SK-N-SH (cell line): ENCODE results near the gene SSNA1. TPM values are rescaled to one million over a fixed set of nuclear protein-coding genes. Genes with fewer than 3 reads are reported as not detected.

ENCODE experiments used
- CTCF ChIA-PET: fragments of 300-600, 350-600 bp; formaldehyde crosslinking; extraction: SDS; loops from one replicate; lab custom pipeline; 2021; lab: Yijun Ruan, JAX
- POLR2A ChIA-PET: fragments of 350-600 bp; sonication (Branson Sonifier 250); formaldehyde crosslinking; extraction: SDS; loops from one replicate; lab custom pipeline; 2020; ENCODE audit warnings: antibody characterized with exemption, inconsistent platforms; lab: Yijun Ruan, JAX
- DNase-seq: peaks from one replicate; pipeline ENCODE4 v3.0.0; 2012
- H2AFZ ChIP-seq: fragments of 200-600 bp; sonication (generic); 2 replicates; pipeline ENCODE4 v1.8.1; 2016; ENCODE audit warnings: antibody characterized with exemption, mild to moderate bottlenecking, low read depth
- H3F3A ChIP-seq: fragments of 200-600 bp; sonication (generic); replicated peaks from 2 replicates; pipeline ENCODE3; 2016; ENCODE audit warnings: antibody characterized with exemption, mild to moderate bottlenecking; ENCODE audit not compliant: insufficient read depth
- H3K27ac ChIP-seq, 2 experiments: fragments of 200-500 bp in 1 of 2; fragments of 200-600 bp in 1 of 2; sonication (Bioruptor generic) in 1 of 2; sonication (generic), shearing (Covaris generic) in 1 of 2; 2 replicates each; pipeline versions ENCODE4 v1.5.1 to v1.6.1; 2014 to 2016; ENCODE audit warnings: low read depth in 2 of 2, inconsistent platforms in 1 of 2, low read length in 1 of 2, mild to moderate bottlenecking in 1 of 2, mixed read lengths in 1 of 2
- H3K27me3 ChIP-seq: fragments of 200-600 bp; sonication (generic), shearing (Covaris generic); 2 replicates; pipeline ENCODE4 v1.6.1; 2016; ENCODE audit warnings: mixed run types; ENCODE audit not compliant: insufficient read depth
- H3K36me3 ChIP-seq, 2 experiments: fragments of 200-500 bp in 1 of 2; fragments of 200-600 bp in 1 of 2; sonication (Bioruptor generic) in 1 of 2; sonication (generic) in 1 of 2; replicated peaks in 1 of 2; 2 replicates each; pipeline versions ENCODE3 to v1.5.1; 2014 to 2016; ENCODE audit warnings: low read length in 1 of 2, mild to moderate bottlenecking in 1 of 2; ENCODE audit not compliant: insufficient read depth in 2 of 2, control insufficient read depth in 1 of 2
- H3K4me1 ChIP-seq, 2 experiments: fragments of 200-500 bp in 1 of 2; fragments of 200-600 bp in 1 of 2; sonication (Bioruptor generic) in 1 of 2; sonication (generic), shearing (Covaris generic) in 1 of 2; 2 replicates each; pipeline versions ENCODE4 v1.5.1 to v1.6.1; 2014 to 2016; ENCODE audit warnings: low read depth in 1 of 2, low read length in 1 of 2, mixed run types in 1 of 2; ENCODE audit not compliant: insufficient read depth in 2 of 2, control insufficient read depth in 1 of 2
- H3K4me2 ChIP-seq: fragments of 200-600 bp; sonication (generic), shearing (Covaris generic); 2 replicates; pipeline ENCODE4 v1.6.1; 2017; ENCODE audit warnings: mixed run types
- H3K4me3 ChIP-seq, 2 experiments: fragments of 200-500 bp in 1 of 2; fragments of 200-600 bp in 1 of 2; sonication (Bioruptor generic) in 1 of 2; sonication (generic), shearing (Covaris generic) in 1 of 2; 2 replicates each; pipeline versions ENCODE4 v1.5.1 to v1.8.1; 2014 to 2016; ENCODE audit warnings: low read depth in 2 of 2, inconsistent platforms in 1 of 2, low read length in 1 of 2, mild to moderate bottlenecking in 1 of 2, mixed read lengths in 1 of 2, moderate library complexity in 1 of 2
- H3K79me2 ChIP-seq: fragments of 200-600 bp; sonication (generic); 2 replicates; pipeline ENCODE4 v1.8.1; 2017; ENCODE audit warnings: mild to moderate bottlenecking; ENCODE audit not compliant: insufficient read depth
- H3K9ac ChIP-seq: fragments of 200-600 bp; sonication (generic); 2 replicates; pipeline ENCODE4 v1.6.1; 2017; ENCODE audit warnings: mixed run types
- H3K9me2 ChIP-seq: fragments of 200-600 bp; sonication (generic); 2 replicates; pipeline ENCODE4 v1.6.1; 2017; ENCODE audit warnings: mixed run types
- H3K9me3 ChIP-seq: fragments of 200-600 bp; sonication (generic); 2 replicates; pipeline ENCODE4 v1.6.1; 2017; ENCODE audit warnings: mixed run types, mild to moderate bottlenecking, moderate library complexity
- H4K20me1 ChIP-seq: fragments of 200-600 bp; sonication (generic); 2 replicates; pipeline ENCODE4 v1.6.1; 2017; ENCODE audit warnings: mild to moderate bottlenecking, mixed run types; ENCODE audit not compliant: insufficient read depth
- CHD2 ChIP-seq: fragments of 150-350 bp; IDR thresholded peaks from 2 replicates; pipeline ENCODE4 v1.6.1; 2018; ENCODE audit warnings: low read length; ENCODE audit not compliant: partially characterized antibody
- ELF1 ChIP-seq: IDR thresholded peaks from 2 replicates; pipeline ENCODE4 v1.4.0; 2012
- EP300 ChIP-seq, 2 experiments: IDR thresholded peaks; 2 replicates each; pipeline versions ENCODE4 v1.4.0 to v1.6.1; 2012; ENCODE audit warnings: borderline replicate concordance in 1 of 2, low read depth in 1 of 2, low read length in 1 of 2
- FOXJ3 ChIP-seq: sonication (generic); formaldehyde crosslinking; IDR thresholded peaks from 2 replicates; pipeline ENCODE4 v1.5.1; 2020; ENCODE audit warnings: mild to moderate bottlenecking, missing genetic modification reagents
- FOXM1 ChIP-seq: IDR thresholded peaks from 2 replicates; pipeline ENCODE4 v1.4.0; 2012; ENCODE audit warnings: low read depth, mild to moderate bottlenecking
- NFIC ChIP-seq: IDR thresholded peaks from 2 replicates; pipeline ENCODE4 v1.4.0; 2012; ENCODE audit warnings: borderline replicate concordance
- POLR2AphosphoS5 ChIP-seq: IDR thresholded peaks from 2 replicates; pipeline ENCODE4 v1.6.1; 2012; ENCODE audit warnings: low read depth, low read length
- RAD21 ChIP-seq: IDR thresholded peaks from 2 replicates; pipeline ENCODE4 v1.6.1; 2012; ENCODE audit warnings: mild to moderate bottlenecking, low read length
- RFX5 ChIP-seq: IDR thresholded peaks from 2 replicates; pipeline ENCODE4 v1.6.1; 2012; ENCODE audit warnings: mild to moderate bottlenecking, improper control_type of control experiment, low read length
- RXRA ChIP-seq: IDR thresholded peaks from 2 replicates; pipeline ENCODE4 v1.4.0; 2012; ENCODE audit warnings: low read depth, mild to moderate bottlenecking, borderline replicate concordance
- SIN3A ChIP-seq: IDR thresholded peaks from 2 replicates; pipeline ENCODE4 v1.6.1; 2012; ENCODE audit warnings: low read depth, mild to moderate bottlenecking, low read length, moderate library complexity, borderline replicate concordance
- TAF1 ChIP-seq: IDR thresholded peaks from 2 replicates; pipeline ENCODE4 v1.6.1; 2012; ENCODE audit warnings: low read depth, mild to moderate bottlenecking, low read length, moderate library complexity, borderline replicate concordance
- WGBS: methylation state at CpG from one replicate; pipeline ENCODE4 v1.1.6; 2017; ENCODE audit warnings: low lambda C conversion rate; 5-methylcytosine and 5-hydroxymethylcytosine counted together
- polyA plus RNA-seq, 3 experiments: library from polyadenylated mRNA; depleted of rRNA; stranded (reverse); fragments of >200 nt; gene quantifications; 2 replicates each; pipeline ENCODE4 v1.2.3, GENCODE V29; 2012
- TF ChIP-seq, protein P1 (sequence below): IDR thresholded peaks from 2 replicates; pipeline ENCODE4 v1.4.0; 2012; ENCODE audit warnings: low read depth
- TF ChIP-seq, protein P2 (sequence below): fragments of 150-350 bp; IDR thresholded peaks from 2 replicates; pipeline ENCODE4 v1.6.1; 2017; ENCODE audit warnings: antibody characterized with exemption, low read length, low read depth, borderline replicate concordance

Gene SSNA1
- polyA plus RNA-seq, 1 of the 3 experiments (the other 2 are of a cell fraction), result 124 TPM

DNA sequence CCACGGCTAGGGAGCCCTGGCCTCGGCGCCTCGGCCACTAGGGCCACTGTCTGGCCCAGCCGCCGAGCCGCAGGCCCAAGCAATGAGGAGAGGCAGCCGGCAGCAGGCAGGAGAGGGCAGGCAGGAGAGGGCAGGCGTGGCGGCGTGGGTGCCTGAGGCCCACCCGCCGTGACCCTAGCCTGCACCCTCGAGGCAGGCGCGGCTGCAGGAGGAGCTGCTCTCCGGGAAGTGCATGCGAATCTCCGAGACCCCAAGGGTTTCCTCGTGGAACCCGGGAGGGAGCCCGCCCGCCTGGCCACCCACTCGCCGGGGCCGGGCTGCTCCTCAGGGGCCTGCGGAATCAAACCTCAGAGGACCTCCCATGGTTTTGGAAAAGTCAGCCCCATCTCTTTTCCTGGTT lies 40.2 kb upstream of the SSNA1 start:
- Histone ChIP-seq H3K79me2 (no peaks in the 10 kb centered on the region), H3K4me2 (no peak overlapping the region), H3K9ac (no peak overlapping the region), H3K27ac (no peak overlapping the region), H4K20me1 (no peaks in the 10 kb centered on the region), H3F3A (no peaks in the 10 kb centered on the region), H3K9me2 (no peaks in the 10 kb centered on the region), H3K4me3 (no peak overlapping the region), H3K27me3 (no peaks in the 10 kb centered on the region), H2AFZ (no peak overlapping the region), H3K36me3 (no peaks in the 10 kb centered on the region), H3K9me3 (no peaks in the 10 kb centered on the region), H3K4me1 (no peaks in the 10 kb centered on the region)
- TF ChIP-seq, protein P1, sequence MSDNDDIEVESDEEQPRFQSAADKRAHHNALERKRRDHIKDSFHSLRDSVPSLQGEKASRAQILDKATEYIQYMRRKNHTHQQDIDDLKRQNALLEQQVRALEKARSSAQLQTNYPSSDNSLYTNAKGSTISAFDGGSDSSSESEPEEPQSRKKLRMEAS, result no peak
- TF ChIP-seq ELF1 (no peak), TAF1 (no peak)
- WGBS, result 83% methylated on average over 24 of the region's 27 CpGs
- ChIA-PET POLR2A (interaction anchor here (1.5 kb wide), 1 partner anchor 9 kb away, joined by 3 read pairs; the partner anchor contains the start of gene GRIN1), CTCF (interaction anchor here (1.1 to 1.3 kb wide), 2 partner anchors 21 to 22 kb away, joined by 3 to 4 read pairs; partner anchors contain the start of gene LRRC26)
- DNase-seq, result no peak

DNA sequence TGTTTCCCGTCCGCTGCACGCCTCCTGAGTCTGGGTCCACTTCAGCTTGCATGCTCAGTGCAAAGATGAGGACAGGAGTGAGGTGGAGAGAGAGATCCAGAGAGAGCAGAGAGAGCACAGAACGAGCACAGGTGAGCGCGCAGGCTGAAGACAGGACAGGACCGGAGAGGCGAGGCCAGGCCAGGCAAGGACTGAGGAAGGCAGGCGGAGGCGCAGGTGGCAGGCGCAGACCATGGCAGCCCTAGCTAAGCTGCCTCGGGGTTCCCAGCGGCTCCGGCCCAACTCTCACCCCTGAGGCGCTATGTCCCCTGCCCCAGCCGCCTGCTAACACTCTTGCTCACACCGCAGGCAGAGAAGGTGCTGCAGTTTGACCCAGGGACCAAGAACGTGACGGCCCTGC lies 39.8 kb upstream of the SSNA1 start:
- Histone ChIP-seq H3K27me3 (no peaks in the 10 kb centered on the region), H3K4me1 (no peaks in the 10 kb centered on the region), H4K20me1 (no peaks in the 10 kb centered on the region), H3K79me2 (no peaks in the 10 kb centered on the region), H3F3A (no peaks in the 10 kb centered on the region), H3K27ac (no peak overlapping the region)
- WGBS, result 84% methylated on average over 19 of the region's 19 CpGs
- POLR2A ChIA-PET, result interaction anchor here (1.5 kb wide), 1 partner anchor 9 kb away, joined by 3 read pairs; the partner anchor contains the start of gene GRIN1
- TF ChIP-seq, protein P1, result no peak
- TF ChIP-seq EP300 (IDR thresholded peaks at IDR 0.05; ENCODE audit: borderline replicate concordance in 1 of 2, low read depth in 1 of 2, low read length in 1 of 2), result no peak
- TF ChIP-seq, protein P2, sequence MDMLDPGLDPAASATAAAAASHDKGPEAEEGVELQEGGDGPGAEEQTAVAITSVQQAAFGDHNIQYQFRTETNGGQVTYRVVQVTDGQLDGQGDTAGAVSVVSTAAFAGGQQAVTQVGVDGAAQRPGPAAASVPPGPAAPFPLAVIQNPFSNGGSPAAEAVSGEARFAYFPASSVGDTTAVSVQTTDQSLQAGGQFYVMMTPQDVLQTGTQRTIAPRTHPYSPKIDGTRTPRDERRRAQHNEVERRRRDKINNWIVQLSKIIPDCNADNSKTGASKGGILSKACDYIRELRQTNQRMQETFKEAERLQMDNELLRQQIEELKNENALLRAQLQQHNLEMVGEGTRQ, result no peak
- TF ChIP-seq RFX5, result no peak
- no peak for TF ChIP-seq RXRA
- TF ChIP-seq ELF1, result no peak
- no peak for TF ChIP-seq RAD21
- no peak for TF ChIP-seq POLR2AphosphoS5
- no peak for TF ChIP-seq CHD2
- no peak for TF ChIP-seq TAF1
- no peak for TF ChIP-seq NFIC
- no peak for TF ChIP-seq SIN3A
- TF ChIP-seq FOXM1, result no peak
- TF ChIP-seq FOXJ3 (CRISPR knock-in tag), result no peak
- TF ChIP-seq, all 33 proteins: peak for 0
- DNase-seq, result no peak
- H2AFZ ChIP-seq, result no peak overlapping the region
- no peaks in the 10 kb centered on the region for H3K36me3 ChIP-seq
- H3K9ac ChIP-seq, result no peak overlapping the region
- no peaks in the 10 kb centered on the region for H3K9me3 ChIP-seq
- no peak overlapping the region for H3K4me3 ChIP-seq
- CTCF ChIA-PET, result interaction anchor here (1.1 to 1.3 kb wide), 2 partner anchors 20 to 21 kb away, joined by 3 to 4 read pairs; partner anchors contain the start of gene LRRC26
- no peaks in the 10 kb centered on the region for H3K9me2 ChIP-seq
- H3K4me2 ChIP-seq, result no peak overlapping the region
